Activated CD8-positive, alpha-beta memory T cell treated with anti-CD3 and anti-CD28 coated beads for 48 hours (primary cell): ENCODE measurements around the gene SLC25A21.
"Not testable (repeated sequence)": the region's sequence is repeated elsewhere in the genome, so short reads cannot be mapped to it uniquely, and the experiment has no call there.

Experiments used
- DNase-seq, 3 experiments: peaks; one replicate each; pipeline ENCODE4 v3.0.0-alpha.2; 2020; ENCODE audit warnings: low read depth in 2 of 3, low spot score in 2 of 3

The SLC25A21 gene

GRCh38 chr14:36884049-36884448, 288.4 kb downstream of the SLC25A21 start:
- no peak for DNase-seq

GRCh38 chr14:36880276-36880675, 292.1 kb downstream of the SLC25A21 start:
- DNase-seq = no peak

- DNase-seq = no peak
Observed at GRCh38 chr14:36879558-36879957, 292.8 kb downstream of the SLC25A21 start.

- no peak for DNase-seq
Observed at GRCh38 chr14:36874396-36875138, 297.8 kb downstream of the SLC25A21 start.

- no peak for DNase-seq
Observed at GRCh38 chr14:36870776-36871175, 301.6 kb downstream of the SLC25A21 start.

GRCh38 chr14:36869125-36869524, 303.3 kb downstream of the SLC25A21 start:
- DNase-seq = no peak

GRCh38 chr14:36866867-36867266, 305.5 kb downstream of the SLC25A21 start:
- no peak for DNase-seq

- DNase-seq = no peak
Observed at GRCh38 chr14:36863271-36863670, 309.1 kb downstream of the SLC25A21 start.

GRCh38 chr14:36862237-36862636, 310.2 kb downstream of the SLC25A21 start:
- DNase-seq = not testable (repeated sequence)

- DNase-seq = no peak
Observed at GRCh38 chr14:36860831-36861230, 311.6 kb downstream of the SLC25A21 start.

- DNase-seq = no peak
Observed at GRCh38 chr14:36859119-36859518, 313.3 kb downstream of the SLC25A21 start.

- DNase-seq = no peak
Observed at GRCh38 chr14:36857842-36858445, 314.5 kb downstream of the SLC25A21 start.

- DNase-seq = no peak
Observed at GRCh38 chr14:36857136-36857535, 315.3 kb downstream of the SLC25A21 start.

- no peak for DNase-seq
Observed at GRCh38 chr14:36856095-36856878, 316.1 kb downstream of the SLC25A21 start.

- DNase-seq = no peak
Observed at GRCh38 chr14:36855396-36855795, 317.0 kb downstream of the SLC25A21 start.

GRCh38 chr14:36852981-36853691, 319.3 kb downstream of the SLC25A21 start:
- DNase-seq = no peak

- no peak for DNase-seq
Observed at GRCh38 chr14:36848213-36848612, 324.2 kb downstream of the SLC25A21 start.

- no peak for DNase-seq
Observed at GRCh38 chr14:36847366-36847765, 325.0 kb downstream of the SLC25A21 start.

- no peak for DNase-seq
Observed at GRCh38 chr14:36845356-36846012, 326.9 kb downstream of the SLC25A21 start.

GRCh38 chr14:36844443-36845195, 327.8 kb downstream of the SLC25A21 start:
- DNase-seq = no peak
